Hepatocyte (in vitro differentiated cells): ENCODE measurements around the gene DOCK1. TPM values are rescaled to one million over a fixed set of nuclear protein-coding genes. Genes with fewer than 3 reads are reported as not detected.

Source experiments
- DNase-seq: peaks from one replicate; pipeline ENCODE4 v3.0.0-alpha.2; 2016; ENCODE audit warnings: low spot score
- H2AFZ ChIP-seq: fragments of 200-600 bp; sonication (generic); 2 replicates; pipeline ENCODE4 v1.6.0; 2016; ENCODE audit warnings: antibody characterized with exemption, mild to moderate bottlenecking
- H3K27ac ChIP-seq: fragments of 200-600 bp; sonication (generic); 2 replicates; pipeline ENCODE4 v1.5.1; 2016; ENCODE audit warnings: mild to moderate bottlenecking
- H3K27me3 ChIP-seq: fragments of 200-600 bp; sonication (generic); 2 replicates; pipeline ENCODE4 v1.6.1; 2016
- H3K36me3 ChIP-seq: fragments of 200-600 bp; sonication (generic); replicated peaks from 2 replicates; pipeline ENCODE4 v1.5.1; 2016; ENCODE audit warnings: low read depth; ENCODE audit not compliant: insufficient read depth
- H3K4me1 ChIP-seq: fragments of 200-600 bp; sonication (generic); 2 replicates; pipeline ENCODE4 v1.5.1; 2016; ENCODE audit warnings: mild to moderate bottlenecking, moderate library complexity; ENCODE audit not compliant: insufficient read depth
- H3K4me2 ChIP-seq: fragments of 200-600 bp; sonication (generic); 2 replicates; pipeline ENCODE4 v1.6.0; 2016
- H3K4me3 ChIP-seq: fragments of 200-600 bp; sonication (generic); 2 replicates; pipeline ENCODE4 v1.5.1; 2016; ENCODE audit warnings: mild to moderate bottlenecking
- H3K79me2 ChIP-seq: fragments of 200-600 bp; sonication (generic); 2 replicates; pipeline ENCODE4 v1.6.0; 2017; ENCODE audit warnings: mild to moderate bottlenecking
- H3K9me2 ChIP-seq: fragments of 200-600 bp; sonication (generic); replicated peaks from 2 replicates; pipeline ENCODE4 v1.6.0; 2017; ENCODE audit warnings: mild to moderate bottlenecking; ENCODE audit not compliant: insufficient read depth
- H3K9me3 ChIP-seq: fragments of 200-600 bp; sonication (generic); 2 replicates; pipeline ENCODE4 v1.5.1; 2016; ENCODE audit warnings: low read depth, mild to moderate bottlenecking
- H4K20me1 ChIP-seq: fragments of 200-600 bp; sonication (generic); 2 replicates; pipeline ENCODE4 v1.6.0; 2016; ENCODE audit warnings: mild to moderate bottlenecking; ENCODE audit not compliant: insufficient read depth, poor library complexity, severe bottlenecking
- EZH2 ChIP-seq: fragments of 200-600 bp; sonication (generic); IDR thresholded peaks from 2 replicates; pipeline ENCODE4 v1.6.1; 2016; ENCODE audit warnings: antibody characterized with exemption, mild to moderate bottlenecking, borderline replicate concordance
- EZH2phosphoT487 ChIP-seq: fragments of 200-600 bp; sonication (generic); IDR thresholded peaks from one replicate; pipeline ENCODE4 v1.6.1; 2018; ENCODE audit warnings: antibody characterized with exemption, mild to moderate bottlenecking, low read depth, moderate library complexity; ENCODE audit not compliant: unreplicated experiment, severe bottlenecking
- WGBS: methylation state at CpG from one replicate; pipeline ENCODE4 v1.1.6; 2016; ENCODE audit warnings: low lambda C conversion rate; ENCODE audit errors: missing lambda C conversion rate; 5-methylcytosine and 5-hydroxymethylcytosine counted together
- polyA plus RNA-seq: library from polyadenylated mRNA; unstranded; fragments of >200 nt; fragmentation: Nextera tagmentation; extraction: Ambion mirVana; gene quantifications from 2 replicates; pipeline ENCODE4 v1.2.1, GENCODE V29; 2016
- total RNA-seq: library from RNA; depleted of rRNA; stranded (reverse); fragments of >200 nt; gene quantifications from 2 replicates; pipeline ENCODE4 v1.2.3, GENCODE V29; 2014
- TF ChIP-seq, protein P1 (sequence below): fragments of 200-600 bp; sonication (generic); IDR thresholded peaks from 2 replicates; pipeline ENCODE4 v1.5.1; 2016; ENCODE audit warnings: antibody characterized with exemption, mild to moderate bottlenecking; ENCODE audit not compliant: poor library complexity

Gene DOCK1
- total and polyA plus RNA-seq, 2 experiments from 2014 or later = 16.0 to 55.5 TPM

DNA sequence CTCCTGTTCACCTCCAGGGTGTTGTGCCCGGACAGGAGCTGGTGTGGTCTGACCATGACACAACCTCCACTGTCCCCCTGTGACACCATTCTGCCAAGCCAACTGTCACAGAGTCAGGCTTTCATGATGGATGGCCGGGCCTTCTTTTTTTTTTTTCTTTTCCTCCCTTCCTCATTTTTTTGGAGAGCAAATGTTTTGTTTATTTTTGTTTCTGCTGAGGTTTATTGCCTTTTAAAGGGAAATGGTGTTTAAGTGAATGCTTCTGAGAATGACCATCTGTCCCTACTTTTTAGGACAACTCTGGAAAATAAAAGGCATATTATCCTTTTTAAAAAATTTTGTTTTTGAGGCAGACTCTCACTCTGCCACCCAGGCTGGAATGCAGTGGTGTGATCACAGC, 528.8 kb downstream of the DOCK1 start:
- H3K36me3 ChIP-seq = peaks cover 5% of the 10 kb centered on the region
- no peak overlapping the region for H3K27ac ChIP-seq
- no peak overlapping the region for H3K4me2 ChIP-seq
- no peaks in the 10 kb centered on the region for H3K9me2 ChIP-seq
- H3K4me3 ChIP-seq = no peak overlapping the region
- H4K20me1 ChIP-seq = no peaks in the 10 kb centered on the region
- DNase-seq = no peak
- H2AFZ ChIP-seq = no peak overlapping the region
- H3K27me3 ChIP-seq = no peaks in the 10 kb centered on the region
- no peaks in the 10 kb centered on the region for H3K9me3 ChIP-seq
- WGBS = 75% methylated on average over 2 of the region's 2 CpGs
- TF ChIP-seq, protein P1, sequence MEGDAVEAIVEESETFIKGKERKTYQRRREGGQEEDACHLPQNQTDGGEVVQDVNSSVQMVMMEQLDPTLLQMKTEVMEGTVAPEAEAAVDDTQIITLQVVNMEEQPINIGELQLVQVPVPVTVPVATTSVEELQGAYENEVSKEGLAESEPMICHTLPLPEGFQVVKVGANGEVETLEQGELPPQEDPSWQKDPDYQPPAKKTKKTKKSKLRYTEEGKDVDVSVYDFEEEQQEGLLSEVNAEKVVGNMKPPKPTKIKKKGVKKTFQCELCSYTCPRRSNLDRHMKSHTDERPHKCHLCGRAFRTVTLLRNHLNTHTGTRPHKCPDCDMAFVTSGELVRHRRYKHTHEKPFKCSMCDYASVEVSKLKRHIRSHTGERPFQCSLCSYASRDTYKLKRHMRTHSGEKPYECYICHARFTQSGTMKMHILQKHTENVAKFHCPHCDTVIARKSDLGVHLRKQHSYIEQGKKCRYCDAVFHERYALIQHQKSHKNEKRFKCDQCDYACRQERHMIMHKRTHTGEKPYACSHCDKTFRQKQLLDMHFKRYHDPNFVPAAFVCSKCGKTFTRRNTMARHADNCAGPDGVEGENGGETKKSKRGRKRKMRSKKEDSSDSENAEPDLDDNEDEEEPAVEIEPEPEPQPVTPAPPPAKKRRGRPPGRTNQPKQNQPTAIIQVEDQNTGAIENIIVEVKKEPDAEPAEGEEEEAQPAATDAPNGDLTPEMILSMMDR = no peak
- TF ChIP-seq EZH2 (no peak), EZH2phosphoT487 (no peak)
- no peaks in the 10 kb centered on the region for H3K79me2 ChIP-seq
- peaks cover 7% of the 10 kb centered on the region for H3K4me1 ChIP-seq

DNA sequence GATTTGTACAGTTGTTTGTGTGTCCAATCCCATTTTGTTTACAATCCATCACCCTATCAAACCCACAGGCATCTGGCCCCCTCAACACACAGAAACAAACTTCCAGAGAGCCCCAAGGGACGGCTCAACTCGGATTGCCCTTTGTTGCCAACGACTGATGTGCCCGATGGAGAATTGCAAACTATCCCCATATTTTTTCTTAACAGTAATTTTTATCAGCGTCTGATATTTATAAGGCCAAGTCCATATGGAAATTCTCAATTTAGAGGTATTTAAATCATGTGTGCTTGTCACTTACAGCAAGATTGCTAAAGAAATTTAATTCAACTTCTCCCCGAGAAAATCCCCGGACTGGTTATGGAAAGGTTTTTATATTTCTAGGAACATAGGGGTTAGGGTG, 530.0 kb downstream of the DOCK1 start:
- no peaks in the 10 kb centered on the region for H3K9me2 ChIP-seq
- no peaks in the 10 kb centered on the region for H3K79me2 ChIP-seq
- H3K4me3 ChIP-seq = no peak overlapping the region
- no peaks in the 10 kb centered on the region for H3K9me3 ChIP-seq
- peaks cover 7% of the 10 kb centered on the region for H3K4me1 ChIP-seq
- TF ChIP-seq EZH2 (no peak), EZH2phosphoT487 (no peak)
- TF ChIP-seq, protein P1 = no peak
- H3K36me3 ChIP-seq = peaks cover 5% of the 10 kb centered on the region
- DNase-seq = no peak
- no peak overlapping the region for H2AFZ ChIP-seq
- no peaks in the 10 kb centered on the region for H3K27me3 ChIP-seq
- H3K4me2 ChIP-seq = no peak overlapping the region
- H4K20me1 ChIP-seq = no peaks in the 10 kb centered on the region
- no peak overlapping the region for H3K27ac ChIP-seq
- 68% methylated on average over 7 of the region's 7 CpGs for WGBS

DNA sequence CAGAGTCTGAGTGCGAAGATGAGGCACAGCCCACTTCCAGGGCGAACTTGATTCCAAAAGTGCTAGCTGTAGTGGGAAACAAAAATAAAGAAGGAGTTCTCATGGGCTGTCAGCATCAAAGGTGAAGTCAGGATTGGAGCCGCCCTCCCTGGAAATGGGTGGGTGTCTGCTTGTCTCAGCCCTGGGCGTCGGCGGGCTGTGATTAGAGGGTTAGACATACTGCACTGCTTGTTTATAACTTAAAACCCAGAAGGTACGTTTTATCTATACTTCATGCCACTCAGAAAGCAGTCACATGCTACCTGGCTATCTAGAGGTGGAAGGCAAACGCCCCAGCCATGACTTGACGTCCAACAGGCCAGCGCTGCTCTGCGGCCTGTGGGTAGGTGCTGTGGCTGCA, 535.1 kb downstream of the DOCK1 start:
- no peak overlapping the region for H2AFZ ChIP-seq
- WGBS = 85% methylated on average over 11 of the region's 11 CpGs
- no peaks in the 10 kb centered on the region for H4K20me1 ChIP-seq
- no peaks in the 10 kb centered on the region for H3K9me3 ChIP-seq
- no peaks in the 10 kb centered on the region for H3K9me2 ChIP-seq
- H3K79me2 ChIP-seq = no peaks in the 10 kb centered on the region
- H3K27me3 ChIP-seq = no peaks in the 10 kb centered on the region
- H3K4me2 ChIP-seq = no peak overlapping the region
- peaks cover 6% of the 10 kb centered on the region for H3K4me1 ChIP-seq
- TF ChIP-seq EZH2phosphoT487 (no peak), EZH2 (no peak)
- TF ChIP-seq, protein P1 = no peak
- H3K36me3 ChIP-seq = peaks cover 5% of the 10 kb centered on the region
- H3K27ac ChIP-seq = no peak overlapping the region
- H3K4me3 ChIP-seq = no peak overlapping the region
- DNase-seq = no peak
